Subcutaneous adipose tissue (tissue), 4 donors: Measurements from ENCODE around the gene ZBTB46. TPM values are rescaled to one million over a fixed set of nuclear protein-coding genes. Genes with fewer than 3 reads are reported as not detected.

Experiments used
- CTCF ChIP-seq: fragments of 450-650 bp; IDR thresholded peaks from one replicate; pipeline ENCODE4 v1.5.1; 2016; ENCODE audit warnings: low read depth, mild to moderate bottlenecking, control low read depth, antibody characterized with exemption, moderate library complexity
- total RNA-seq, 4 donors: library from RNA; depleted of rRNA; stranded (reverse); fragments of >200 nt; gene quantifications; one replicate each; pipeline ENCODE4 v1.1.0, GENCODE V29; 2016

ZBTB46 gene
- total RNA-seq, 4 donors from 2014 or later = 5.7 to 45.2 (median 7.4) TPM

- no peak for TF ChIP-seq CTCF
Observed at GRCh38 chr20:63708301-63709148, 122.5 kb downstream of the ZBTB46 start.

- TF ChIP-seq CTCF = no peak
Observed at GRCh38 chr20:63707558-63708300, 123.3 kb downstream of the ZBTB46 start, which contains the start of the genes ARFRP1 and ZGPAT. ARFRP1 (minus strand) TSS chr20:63707976; CDS start chr20:63707091, 885 bp downstream. ZGPAT (plus strand) TSS chr20:63708039; CDS start chr20:63708581, 542 bp downstream.

GRCh38 chr20:63706852-63707557 lies 124.1 kb downstream of the ZBTB46 start:
- no peak for TF ChIP-seq CTCF

- no peak for TF ChIP-seq CTCF
Observed at GRCh38 chr20:63706027-63706695, 124.9 kb downstream of the ZBTB46 start.

GRCh38 chr20:63705232-63706026 lies 125.6 kb downstream of the ZBTB46 start:
- no peak for TF ChIP-seq CTCF

- no peak for TF ChIP-seq CTCF
Observed at GRCh38 chr20:63704749-63705117, 126.3 kb downstream of the ZBTB46 start.
